HG03139 (cell line): ENCODE results near the gene PSAP.
"Not testable (repeated sequence)": the region's sequence is repeated elsewhere in the genome, so short reads cannot be mapped to it uniquely, and the experiment has no call there.

Experiments used
- ATAC-seq: cut with Tn5 transposase; IDR thresholded peaks from one replicate; pipeline ENCODE4 v1.9.1; 2021; ENCODE audit not compliant: unreplicated experiment

Gene PSAP

DNA sequence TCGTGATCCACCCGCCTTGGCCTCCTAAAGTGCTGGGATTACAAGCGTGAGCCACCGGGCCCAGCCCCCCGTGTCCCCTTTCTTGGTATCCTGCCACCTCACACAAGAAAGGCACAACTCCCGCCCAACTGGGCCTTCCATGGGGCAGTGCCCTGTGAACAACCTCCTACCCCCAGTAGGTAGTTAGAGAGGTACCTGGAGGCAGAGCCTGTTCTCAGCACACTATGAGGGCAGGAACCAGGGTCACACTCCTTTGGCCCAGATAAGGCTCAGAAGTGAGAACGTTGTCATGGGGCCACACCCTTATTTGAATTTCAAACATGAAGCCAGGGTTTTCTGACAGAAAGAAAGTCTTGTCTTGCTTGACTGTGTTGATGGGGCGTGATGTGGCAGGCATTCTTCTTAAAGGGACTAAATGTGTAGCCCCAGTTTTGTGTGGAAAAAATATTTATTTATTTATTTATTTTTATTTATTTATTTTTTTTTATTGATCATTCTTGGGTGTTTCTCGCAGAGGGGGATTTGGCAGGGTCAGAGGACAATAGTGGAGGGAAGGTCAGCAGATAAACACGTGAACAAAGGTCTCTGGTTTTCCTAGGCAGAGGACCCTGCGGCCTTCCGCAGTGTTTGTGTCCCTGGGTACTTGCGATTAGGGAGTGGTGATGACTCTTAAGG lies 23.8 kb upstream of the PSAP start:
- ATAC-seq, result not testable (repeated sequence)

GRCh38 chr10:71873582-71874211 lies 22.6 kb upstream of the PSAP start:
- ATAC-seq, result peak; percentile 93

GRCh38 chr10:71869601-71870000 lies 18.6 kb upstream of the PSAP start:
- not testable (repeated sequence) for ATAC-seq

DNA sequence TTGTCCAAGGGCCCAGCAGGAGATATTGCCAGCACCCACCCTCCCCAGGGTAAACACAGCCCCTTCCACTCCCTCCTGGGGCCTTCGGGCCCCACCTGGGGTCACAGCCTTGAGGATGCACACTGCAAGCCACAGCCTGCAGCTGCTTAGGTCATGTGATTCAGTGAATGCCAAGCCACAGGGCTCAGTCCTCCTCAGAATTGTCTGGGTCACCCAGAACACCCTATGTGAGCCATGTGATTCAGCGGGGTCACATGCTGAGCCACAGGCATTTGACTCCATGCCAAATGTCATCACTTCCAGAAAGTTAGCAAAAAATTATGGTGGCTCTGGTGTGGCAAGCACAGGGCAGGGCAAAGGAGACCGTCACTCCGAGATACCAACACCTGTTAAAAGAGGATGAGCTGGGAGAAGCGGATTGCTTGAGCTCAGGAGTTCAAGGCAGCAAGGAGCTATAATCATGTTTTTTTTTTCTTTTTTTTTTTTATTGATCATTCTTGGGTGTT lies 17.2 kb upstream of the PSAP start:
- ATAC-seq, result no peak

DNA sequence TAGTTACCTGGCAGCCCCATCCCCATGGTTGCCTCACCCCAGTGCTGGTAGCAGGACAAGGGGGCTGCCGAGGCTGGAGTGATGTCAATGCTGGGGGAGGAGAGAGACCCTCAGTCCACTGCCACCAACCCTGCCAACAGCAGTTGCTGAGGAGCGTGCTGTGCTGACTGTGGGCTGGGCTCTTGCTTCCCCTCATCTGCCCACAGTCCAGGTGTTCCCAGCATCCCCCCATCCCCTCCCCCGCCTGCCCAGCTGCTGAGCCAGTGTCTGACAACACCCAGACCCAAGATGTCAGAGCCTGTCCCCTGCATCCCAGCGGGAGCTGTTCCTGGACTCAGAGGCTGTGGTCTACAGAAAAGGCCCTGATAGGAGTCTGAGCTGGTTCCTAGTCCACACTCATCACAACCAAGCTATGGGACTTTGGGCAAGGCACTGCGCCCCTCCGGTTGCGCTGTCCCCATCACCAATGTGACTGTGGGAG lies 14.6 kb upstream of the PSAP start:
- ATAC-seq, result no peak

GRCh38 chr10:71864911-71865361 lies 13.9 kb upstream of the PSAP start:
- no peak for ATAC-seq

GRCh38 chr10:71863203-71863602 lies 12.2 kb upstream of the PSAP start:
- ATAC-seq, result no peak

- ATAC-seq, result no peak
Observed at GRCh38 chr10:71860243-71861029, 9.4 kb upstream of the PSAP start.

DNA sequence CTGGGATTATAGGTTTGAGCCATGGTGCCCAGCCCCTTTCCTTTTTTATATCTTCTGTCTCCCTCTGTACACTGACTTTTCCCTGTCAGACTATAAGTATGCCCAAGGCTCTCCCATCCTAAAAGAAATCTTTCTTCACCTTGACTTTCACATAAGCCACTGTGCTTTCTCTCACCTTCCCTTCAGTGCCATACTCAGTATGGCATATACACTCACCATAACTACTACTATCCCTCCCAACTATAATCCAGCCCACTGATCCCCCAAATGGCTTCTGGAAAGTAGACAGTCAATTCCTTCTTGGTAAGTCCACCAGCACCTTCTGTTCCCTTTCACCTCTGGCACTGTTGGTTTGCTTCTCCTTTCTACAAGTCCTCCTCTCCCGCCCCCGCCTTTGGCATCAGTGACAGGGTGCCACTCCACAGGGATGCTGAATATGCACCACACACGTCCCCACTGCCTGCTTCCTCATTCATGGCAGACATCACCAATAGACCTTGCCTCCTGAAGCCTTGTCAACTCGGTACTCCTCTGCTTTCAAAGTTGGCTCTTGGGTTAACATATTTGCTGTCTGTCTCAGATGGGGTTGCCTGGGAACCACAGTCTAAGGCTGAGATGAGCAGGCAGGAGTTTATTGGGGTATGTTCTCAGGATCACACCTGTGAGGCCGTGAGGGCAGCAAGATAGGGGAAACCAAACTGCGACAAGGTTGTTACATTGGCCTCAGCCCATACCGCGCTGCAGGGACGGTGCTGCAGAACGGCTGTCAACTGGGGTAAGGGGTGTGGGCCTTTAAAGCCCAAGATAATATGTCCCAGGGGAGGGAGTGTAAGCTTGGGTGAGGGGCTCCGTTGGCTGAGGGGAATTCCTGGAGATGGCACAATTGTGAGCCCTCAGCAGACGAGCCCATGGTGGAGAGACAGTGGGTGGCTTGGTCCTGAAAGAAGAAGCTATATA lies 7.2 kb upstream of the PSAP start:
- ATAC-seq, result no peak

- no peak for ATAC-seq
Observed at GRCh38 chr10:71856619-71857018, 5.6 kb upstream of the PSAP start.

- ATAC-seq, result no peak
Observed at GRCh38 chr10:71854031-71854430, 3.0 kb upstream of the PSAP start.

DNA sequence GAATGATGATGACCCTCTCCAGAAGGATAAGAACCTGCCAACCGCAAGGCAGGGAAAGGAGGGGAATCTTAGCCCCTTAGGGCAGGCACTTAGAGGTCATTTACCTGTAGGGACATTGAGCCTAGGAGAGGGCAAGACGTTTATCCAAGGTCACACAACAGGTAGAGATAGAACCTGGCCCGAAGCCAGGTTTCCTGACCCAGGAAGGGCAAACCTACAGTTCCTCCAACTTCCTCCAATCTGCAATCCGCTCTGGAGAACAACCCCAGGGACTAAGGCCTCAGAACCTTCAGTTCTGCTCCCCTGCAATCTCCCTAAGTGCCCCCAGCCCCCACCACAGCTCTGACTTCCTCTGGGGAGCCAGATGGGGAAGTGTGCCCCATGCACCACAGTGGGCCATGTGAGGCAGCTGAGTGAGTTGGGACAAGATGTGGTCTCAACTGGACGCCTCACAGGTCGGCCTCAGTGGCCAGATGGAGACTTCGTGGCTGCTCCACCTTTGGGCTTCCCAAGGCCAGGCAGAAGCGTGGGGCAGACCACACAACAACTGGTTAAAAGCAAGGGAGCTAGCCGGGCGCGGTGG lies 1.4 kb upstream of the PSAP start:
- no peak for ATAC-seq

GRCh38 chr10:71851465-71852095 lies 529 bp upstream of the PSAP start:
- not testable (repeated sequence) for ATAC-seq

GRCh38 chr10:71850021-71850742 lies 869 bp downstream of the PSAP start:
- ATAC-seq, result no peak

GRCh38 chr10:71849461-71849908 lies 1.6 kb downstream of the PSAP start:
- ATAC-seq, result no peak

- ATAC-seq, result no peak
Observed at GRCh38 chr10:71848325-71849275, 2.5 kb downstream of the PSAP start.

- ATAC-seq, result no peak
Observed at GRCh38 chr10:71847418-71847817, 3.6 kb downstream of the PSAP start.

- no peak for ATAC-seq
Observed at GRCh38 chr10:71846816-71847215, 4.2 kb downstream of the PSAP start.
